GM12873 (cell line): ENCODE results near the gene SLC7A10.

Experiments
- CTCF ChIP-seq: IDR thresholded peaks from 2 replicates; pipeline ENCODE4 v1.5.1; 2012; ENCODE audit warnings: low read depth, mild to moderate bottlenecking, moderate library complexity, low read length, control low read depth; ENCODE audit not compliant: insufficient read depth; ENCODE audit errors: missing control alignments

SLC7A10 gene

GRCh38 chr19:33201886-33202545 is 23.6 kb downstream of the SLC7A10 start:
- no peak for TF ChIP-seq CTCF

- no peak for TF ChIP-seq CTCF
Measured at GRCh38 chr19:33201473-33201872, 24.2 kb downstream of the SLC7A10 start.

- TF ChIP-seq CTCF: no peak
Measured at GRCh38 chr19:33199441-33200265, 26.0 kb downstream of the SLC7A10 start.

- no peak for TF ChIP-seq CTCF
Measured at GRCh38 chr19:33198169-33198568, 27.5 kb downstream of the SLC7A10 start.

GRCh38 chr19:33197591-33198000 is 28.1 kb downstream of the SLC7A10 start:
- no peak for TF ChIP-seq CTCF

GRCh38 chr19:33196446-33197193 is 29.0 kb downstream of the SLC7A10 start:
- no peak for TF ChIP-seq CTCF

GRCh38 chr19:33195645-33196347 is 29.9 kb downstream of the SLC7A10 start:
- no peak for TF ChIP-seq CTCF
